H9 (cell line): ENCODE results near the gene SRRM2. TPM values are rescaled to one million over a fixed set of nuclear protein-coding genes. Genes with fewer than 3 reads are reported as not detected.

Experiments
- DNase-seq: peaks from one replicate; pipeline ENCODE4 v3.0.0-alpha.2; 2017
- H2AFZ ChIP-seq: one replicate; pipeline ENCODE4 v1.6.1; 2013; ENCODE audit warnings: mild to moderate bottlenecking, low read length, control low read depth, moderate library complexity
- H2AK5ac ChIP-seq: 2 replicates; pipeline ENCODE4 v1.6.1; 2013; ENCODE audit warnings: low read length, control low read depth, mixed read lengths; ENCODE audit not compliant: insufficient read length
- H2BK120ac ChIP-seq: one replicate; pipeline ENCODE4 v1.6.1; 2013; ENCODE audit warnings: low read depth, mild to moderate bottlenecking, low read length, control low read depth, inconsistent platforms; ENCODE audit not compliant: poor library complexity, severe bottlenecking
- H2BK12ac ChIP-seq: 2 replicates; pipeline ENCODE4 v1.6.1; 2013; ENCODE audit warnings: low read length, control low read depth, mixed read lengths, low read depth; ENCODE audit not compliant: insufficient read length
- H2BK15ac ChIP-seq: 2 replicates; pipeline ENCODE4 v1.6.1; 2013; ENCODE audit warnings: low read depth, low read length, control low read depth
- H2BK20ac ChIP-seq: one replicate; pipeline ENCODE4 v1.6.1; 2013; ENCODE audit warnings: low read depth, mild to moderate bottlenecking, low read length, control low read depth, inconsistent platforms; ENCODE audit not compliant: poor library complexity, severe bottlenecking
- H2BK5ac ChIP-seq: 2 replicates; pipeline ENCODE4 v1.6.1; 2013; ENCODE audit warnings: low read length, control low read depth, mixed read lengths; ENCODE audit not compliant: insufficient read length
- H3K14ac ChIP-seq: 2 replicates; pipeline ENCODE4 v1.6.1; 2013; ENCODE audit warnings: low read length, control low read depth; ENCODE audit not compliant: insufficient read depth
- H3K18ac ChIP-seq: 2 replicates; pipeline ENCODE4 v1.6.1; 2013; ENCODE audit warnings: low read depth, mild to moderate bottlenecking, mixed read lengths, low read length, control low read depth; ENCODE audit not compliant: insufficient read length
- H3K23ac ChIP-seq: 2 replicates; pipeline ENCODE4 v1.6.1; 2013; ENCODE audit warnings: low read length, control low read depth, mixed read lengths, low read depth; ENCODE audit not compliant: insufficient read length
- H3K23me2 ChIP-seq: 2 replicates; pipeline ENCODE4 v1.6.1; 2013; ENCODE audit warnings: low read depth, mild to moderate bottlenecking, mixed read lengths, low read length, control low read depth; ENCODE audit not compliant: insufficient read length, poor library complexity, severe bottlenecking
- H3K27ac ChIP-seq: 2 replicates; pipeline ENCODE4 v1.5.1; 2013; ENCODE audit warnings: low read length, control low read depth, mixed read lengths, low read depth; ENCODE audit not compliant: insufficient read length
- H3K27me3 ChIP-seq: 2 replicates; pipeline ENCODE4 v1.6.1; 2013; ENCODE audit warnings: low read length, control low read depth, inconsistent platforms; ENCODE audit not compliant: insufficient read depth
- H3K4ac ChIP-seq: 2 replicates; pipeline ENCODE4 v1.6.1; 2013; ENCODE audit warnings: low read depth, mild to moderate bottlenecking, control low read depth, inconsistent platforms, low read length, moderate library complexity
- H3K4me1 ChIP-seq: 2 replicates; pipeline ENCODE4 v1.6.1; 2013; ENCODE audit warnings: low read length, control low read depth, inconsistent platforms; ENCODE audit not compliant: insufficient read depth
- H3K4me2 ChIP-seq: 2 replicates; pipeline ENCODE4 v1.6.1; 2013; ENCODE audit warnings: low read length, control low read depth, mixed read lengths; ENCODE audit not compliant: insufficient read length, insufficient read depth
- H3K56ac ChIP-seq: 2 replicates; pipeline ENCODE4 v1.6.1; 2013; ENCODE audit warnings: low read depth, mild to moderate bottlenecking, mixed read lengths, low read length, control low read depth; ENCODE audit not compliant: insufficient read length
- H3K79me1 ChIP-seq: 2 replicates; pipeline ENCODE4 v1.6.1; 2013; ENCODE audit warnings: low read depth, mild to moderate bottlenecking, moderate library complexity, low read length, control low read depth, inconsistent platforms; ENCODE audit not compliant: insufficient read depth, poor library complexity, severe bottlenecking
- H3K79me2 ChIP-seq: 2 replicates; pipeline ENCODE4 v1.6.1; 2013; ENCODE audit warnings: low read length, control low read depth, inconsistent platforms; ENCODE audit not compliant: insufficient read depth
- H3K9ac ChIP-seq: 2 replicates; pipeline ENCODE4 v1.6.1; 2013; ENCODE audit warnings: low read length, control low read depth, mixed read lengths; ENCODE audit not compliant: insufficient read length; ENCODE audit errors: extremely low read depth
- H3K9me3 ChIP-seq: one replicate; pipeline ENCODE4 v1.6.1; 2013; ENCODE audit warnings: low read depth, low read length, inconsistent platforms; ENCODE audit not compliant: control insufficient read depth
- H3T11ph ChIP-seq: one replicate; pipeline ENCODE4 v1.6.1; 2013; ENCODE audit warnings: mild to moderate bottlenecking, low read length, control low read depth, inconsistent platforms
- H4K20me1 ChIP-seq: one replicate; pipeline ENCODE4 v1.6.1; 2013; ENCODE audit not compliant: control insufficient read depth, insufficient read length, insufficient read depth
- H4K5ac ChIP-seq: 2 replicates; pipeline ENCODE4 v1.6.1; 2013; ENCODE audit warnings: low read depth, mild to moderate bottlenecking, mixed read lengths, low read length, control low read depth; ENCODE audit not compliant: insufficient read length
- H4K8ac ChIP-seq: replicated peaks from 2 replicates; pipeline ENCODE4 v1.6.1; 2013; ENCODE audit warnings: low read length, control low read depth, mixed read lengths, low read depth; ENCODE audit not compliant: insufficient read length
- H4K91ac ChIP-seq: 2 replicates; pipeline ENCODE4 v1.6.1; 2013; ENCODE audit warnings: low read depth, mild to moderate bottlenecking, moderate library complexity, mixed read lengths, low read length, control low read depth; ENCODE audit not compliant: insufficient read length
- H3K27ac Mint-ChIP-seq, 3 experiments: 2 replicates in 2 of 3; 3 replicates in 1 of 3; pipeline ENCODE4 v1.8.0; 2020 to 2021; ENCODE audit warnings: mixed read lengths in 3 of 3, mild to moderate bottlenecking in 1 of 3, moderate library complexity in 1 of 3
- H3K27me3 Mint-ChIP-seq: 2 replicates; pipeline ENCODE4 v1.8.0; 2021; ENCODE audit warnings: low read depth, mild to moderate bottlenecking, moderate library complexity, mixed read lengths
- H3K36me3 Mint-ChIP-seq, 3 experiments: 2 replicates in 2 of 3; 3 replicates in 1 of 3; pipeline ENCODE4 v1.8.0; 2020 to 2021; ENCODE audit warnings: low read depth in 3 of 3, mixed read lengths in 3 of 3; ENCODE audit not compliant: insufficient read depth in 1 of 3
- H3K4me1 Mint-ChIP-seq, 2 experiments: 2 replicates each; pipeline ENCODE4 v1.8.0; 2020; ENCODE audit warnings: mixed read lengths in 2 of 2
- H3K4me3 Mint-ChIP-seq, 2 experiments: 2 replicates in 1 of 2; 3 replicates in 1 of 2; pipeline ENCODE4 v1.8.0; 2020 to 2021; ENCODE audit warnings: mild to moderate bottlenecking in 2 of 2, mixed read lengths in 2 of 2, moderate library complexity in 1 of 2
- H3K9me3 Mint-ChIP-seq, 2 experiments: 2 replicates in 1 of 2; 3 replicates in 1 of 2; pipeline ENCODE4 v1.8.0; 2020; ENCODE audit warnings: mild to moderate bottlenecking in 2 of 2, mixed read lengths in 2 of 2, moderate library complexity in 1 of 2
- CTCF ChIP-seq: fragments of 200-600 bp; sonication (generic); conservative IDR thresholded peaks from 3 replicates; pipeline ENCODE4 v1.8.0; 2021; ENCODE audit warnings: antibody characterized with exemption, mild to moderate bottlenecking
- WGBS: extraction: QIAGEN DNeasy Blood & Tissue Kit; methylation state at CpG from one replicate; pipeline ENCODE4 v1.1.7; 2013; ENCODE audit warnings: missing lambda C conversion rate, low lambda C conversion rate, mixed read lengths; ENCODE audit not compliant: insufficient read length; ENCODE audit errors: extremely low coverage; 5-methylcytosine and 5-hydroxymethylcytosine counted together
- total RNA-seq: library from RNA; stranded (reverse); gene quantifications from 2 replicates; pipeline ENCODE4 v1.2.1, GENCODE V29; 2021

SRRM2 gene
- total RNA-seq, 1 experiment from 2014 or later = 694 TPM

GRCh38 chr16:2741168-2741567 is 11.3 kb upstream of the SRRM2 start:
- Histone ChIP-seq H2BK12ac (no peak overlapping the region), H2BK5ac (no peak overlapping the region), H3K56ac (no peak overlapping the region), H3K14ac (no peak overlapping the region), H2BK15ac (no peak overlapping the region), H3K27ac (no peak overlapping the region), H4K20me1 (no peaks in the 10 kb centered on the region), H3K9ac (no peak overlapping the region), H3K18ac (no peak overlapping the region), H3K4me1 (no peaks in the 10 kb centered on the region), H4K8ac (no peak overlapping the region), H2AK5ac (no peak overlapping the region), H3K79me2 (no peaks in the 10 kb centered on the region), H3K23me2 (no peaks in the 10 kb centered on the region), H3K27me3 (no peaks in the 10 kb centered on the region), H4K91ac (no peak overlapping the region), H3K4me2 (no peak overlapping the region), H2BK120ac (no peak overlapping the region), H3T11ph (no peak overlapping the region), H3K79me1 (no peaks in the 10 kb centered on the region), H3K9me3 (no peaks in the 10 kb centered on the region), H4K5ac (no peak overlapping the region), H2BK20ac (no peak overlapping the region), H2AFZ (no peak overlapping the region), H3K4ac (no peak overlapping the region), H3K23ac (no peak overlapping the region)
- WGBS = no CpG with 5 or more reads among the region's 4 CpGs
- DNase-seq = no peak
- Mint-ChIP-seq H3K27ac (no peak overlapping the region; a peak in 1 of 7 replicates), H3K9me3 (no peaks in the 10 kb centered on the region), H3K4me3 (no peak overlapping the region), H3K27me3 (no peaks in the 10 kb centered on the region; the same call in 1 of the 2 replicates), H3K4me1 (peaks cover 9 to 21% of the 10 kb centered on the region in 2 experiments; a peak in 2 of 4 replicates), H3K36me3 (no peaks in the 10 kb centered on the region)
- TF ChIP-seq CTCF = no peak
